GM12878 (cell line): ENCODE results near the gene PRORP. TPM values are rescaled to one million over a fixed set of nuclear protein-coding genes. Genes with fewer than 3 reads are reported as not detected.

Experiments used
- ATAC-seq: fragments of 200-7000 bp; cut with Tn5 transposase; 3 replicates; pipeline ENCODE4 v1.9.1; 2020; ENCODE audit warnings: mild to moderate bottlenecking, moderate library complexity
- BruUV-seq: library from RNA; stranded (reverse); fragments of 400-500 nt; replicated peaks from 2 replicates; lab custom pipeline; 2021; lab: Mats Ljungman, UMichigan
- CTCF ChIA-PET: fragments of 300-600 bp; sonication (Branson Sonifier 250); formaldehyde crosslinking; extraction: SDS; loops from one replicate; lab custom pipeline; 2021; ENCODE audit warnings: inconsistent platforms; lab: Yijun Ruan, JAX
- POLR2A ChIA-PET: fragments of 350-600 bp; formaldehyde crosslinking; extraction: SDS; loops from one replicate; lab custom pipeline; 2021; ENCODE audit warnings: inconsistent platforms; lab: Charles Lee
- RAD21 ChIA-PET: fragments of 300-600 bp; sonication (Branson Sonifier 250); formaldehyde crosslinking; loops from one replicate; lab custom pipeline; 2023; ENCODE audit warnings: antibody characterized with exemption; ENCODE audit not compliant: unreplicated experiment; lab: Charles Lee
- SMC1A ChIA-PET: fragments of 300-600 bp; sonication (Branson Sonifier 250); formaldehyde crosslinking; loops from one replicate; lab custom pipeline; 2023; ENCODE audit not compliant: unreplicated experiment, uncharacterized antibody; lab: Charles Lee
- DNase-seq: peaks from one replicate; pipeline ENCODE4 v3.0.0-alpha.2; 2011; ENCODE audit warnings: low read depth, low spot score
- FAIRE-seq: peaks from 3 replicates; lab custom pipeline; 2011; peaks lifted over from hg19 to GRCh38; lab: Jason Lieb, UNC
- H2AFZ ChIP-seq: 2 replicates; pipeline ENCODE4 v1.6.0; 2011; ENCODE audit warnings: low read depth, low read length, control low read depth; ENCODE audit not compliant: control insufficient read depth
- H3K27ac ChIP-seq: 2 replicates; pipeline ENCODE4 v1.5.1; 2011; ENCODE audit warnings: control low read depth; ENCODE audit not compliant: control insufficient read depth, insufficient read depth
- H3K27me3 ChIP-seq, 2 experiments: replicated peaks in 1 of 2; 2 replicates each; pipeline versions ENCODE4 v1.6.0 to v1.6.1; 2011; ENCODE audit warnings: low read length in 1 of 2; ENCODE audit not compliant: control insufficient read depth in 2 of 2, insufficient read depth in 2 of 2
- H3K36me3 ChIP-seq, 2 experiments: 2 replicates each; pipeline ENCODE4 v1.5.1; 2011; ENCODE audit warnings: low read length in 1 of 2; ENCODE audit not compliant: control insufficient read depth in 2 of 2, insufficient read depth in 2 of 2
- H3K4me1 ChIP-seq: 2 replicates; pipeline ENCODE4 v1.6.1; 2011; ENCODE audit warnings: mild to moderate bottlenecking, low read length, moderate library complexity, mixed read lengths; ENCODE audit not compliant: control insufficient read depth, insufficient read depth
- H3K4me2 ChIP-seq: 2 replicates; pipeline ENCODE4 v1.6.0; 2011; ENCODE audit warnings: control low read depth; ENCODE audit not compliant: control insufficient read depth, insufficient read depth
- H3K4me3 ChIP-seq: fragments of 200-600 bp; sonication (generic); 2 replicates; pipeline ENCODE4 v1.5.1; 2016
- H3K79me2 ChIP-seq: 2 replicates; pipeline ENCODE4 v1.6.0; 2011; ENCODE audit warnings: low read length; ENCODE audit not compliant: control insufficient read depth, insufficient read depth
- H3K9ac ChIP-seq: 2 replicates; pipeline ENCODE4 v1.8.0; 2011; ENCODE audit warnings: low read length, control low read depth, mixed read lengths; ENCODE audit not compliant: control insufficient read depth, insufficient read depth
- H3K9me3 ChIP-seq: replicated peaks from 3 replicates; pipeline ENCODE4 v1.5.1; 2011; ENCODE audit warnings: mild to moderate bottlenecking, low read length; ENCODE audit not compliant: control insufficient read depth, insufficient read depth
- H4K20me1 ChIP-seq: 2 replicates; pipeline ENCODE4 v1.6.0; 2011; ENCODE audit not compliant: control insufficient read depth, insufficient read depth
- CEBPB ChIP-seq, 2 experiments: fragments of 150-350 bp in 1 of 2; IDR thresholded peaks; 2 replicates each; pipeline ENCODE4 v1.6.1; 2012 to 2014; ENCODE audit warnings: low read depth in 2 of 2, low read length in 2 of 2, borderline replicate concordance in 1 of 2, inconsistent platforms in 1 of 2
- HDAC6 ChIP-seq: fragments of 200-600 bp; sonication (generic); IDR thresholded peaks from one replicate; pipeline ENCODE4 v1.8.0; 2017; ENCODE audit warnings: antibody characterized with exemption; ENCODE audit not compliant: unreplicated experiment
- IKZF2 ChIP-seq, 2 experiments: fragments of 450-650 bp; IDR thresholded peaks; 2 replicates each; pipeline ENCODE4 v1.6.1; 2017; ENCODE audit warnings: mild to moderate bottlenecking in 2 of 2, moderate library complexity in 2 of 2
- MTA3 ChIP-seq: IDR thresholded peaks from 2 replicates; pipeline ENCODE4 v1.6.1; 2012; ENCODE audit warnings: low read length, inconsistent platforms, borderline replicate concordance
- NR2F1 ChIP-seq: fragments of 450-650 bp; conservative IDR thresholded peaks from 2 replicates; pipeline ENCODE4 v1.6.1; 2017; ENCODE audit warnings: mild to moderate bottlenecking
- PAX8 ChIP-seq: fragments of 450-650 bp; IDR thresholded peaks from 2 replicates; pipeline ENCODE4 v1.6.1; 2017; ENCODE audit warnings: mild to moderate bottlenecking, moderate library complexity
- PML ChIP-seq: IDR thresholded peaks from 2 replicates; pipeline ENCODE4 v1.6.1; 2012; ENCODE audit warnings: low read length, inconsistent platforms
- POLR2AphosphoS2 ChIP-seq: IDR thresholded peaks from 2 replicates; pipeline ENCODE4 v1.6.1; 2011; ENCODE audit warnings: low read depth, mild to moderate bottlenecking, low read length, improper control_type of control experiment, moderate library complexity
- SREBF1 ChIP-seq: IDR thresholded peaks from 2 replicates; pipeline ENCODE4 v1.6.1; 2012; ENCODE audit warnings: mild to moderate bottlenecking, low read length
- ZSCAN29 ChIP-seq: fragments of 450-650 bp; IDR thresholded peaks from 2 replicates; pipeline ENCODE4 v1.6.1; 2017; ENCODE audit warnings: mild to moderate bottlenecking, moderate library complexity
- WGBS: methylation state at CpG from one replicate; pipeline ENCODE4 v1.1.6; 2016; ENCODE audit warnings: low lambda C conversion rate; ENCODE audit not compliant: insufficient replicate concordance, insufficient coverage; ENCODE audit errors: missing lambda C conversion rate; 5-methylcytosine and 5-hydroxymethylcytosine counted together
- in situ Hi-C: fragments of 300-500 bp; cut with MboI; formaldehyde crosslinking; loops from 9 replicates; pipeline ENCODE4 v1.14.3; 2018; ENCODE audit warnings: mixed read lengths
- intact Hi-C: fragments of 100-400 bp; cut with micrococcal nuclease; formaldehyde crosslinking; loops from one replicate; pipeline ENCODE4 v1.14.2; 2022; ENCODE audit not compliant: unreplicated experiment
- polyA plus RNA-seq, 11 experiments: library from polyadenylated mRNA; depleted of rRNA in 4 of 11; unstranded in 6 of 11; stranded (reverse) in 5 of 11; fragments of >200 nt; fragmentation: Nextera tagmentation in 4 of 11; fragmentation: Illumina TruSeq in 1 of 11; extraction: Ambion mirVana in 4 of 11; extraction: Trizol in 1 of 11; gene quantifications; 1 replicate in 1 of 11; 2 replicates in 10 of 11; pipeline versions ENCODE4 v1.2.1 to v1.2.3, GENCODE V29; 2011 to 2016; ENCODE audit warnings: inconsistent platforms in 2 of 11, missing spikeins in 2 of 11, low read depth in 1 of 11
- total RNA-seq, 4 experiments: library from RNA; depleted of rRNA in 3 of 4; stranded (reverse); fragments of >200 nt in 3 of 4; fragmentation: Illumina TruSeq in 1 of 4; extraction: Trizol in 1 of 4; gene quantifications; 2 replicates each; pipeline versions ENCODE4 v1.2.1 to v1.2.3, GENCODE V29; 2013 to 2021
- TF ChIP-seq, protein P1 (sequence below): fragments of 450-650 bp; formaldehyde crosslinking; IDR thresholded peaks from 2 replicates; pipeline ENCODE4 v1.4.0; 2020; ENCODE audit warnings: mild to moderate bottlenecking, moderate library complexity
- TF ChIP-seq, protein P2 (sequence below): IDR thresholded peaks from 2 replicates; pipeline ENCODE4 v1.6.1; 2011; ENCODE audit warnings: borderline replicate concordance, low read depth, mild to moderate bottlenecking, moderate library complexity, low read length; ENCODE audit not compliant: insufficient read depth, poor library complexity, severe bottlenecking

The PRORP gene
- total and polyA plus RNA-seq, 10 of the 15 experiments (the other 5 are each of a cell fraction or from before 2014, with no cell fraction given) = 38.8 to 61.3 (median 46.7) TPM

DNA sequence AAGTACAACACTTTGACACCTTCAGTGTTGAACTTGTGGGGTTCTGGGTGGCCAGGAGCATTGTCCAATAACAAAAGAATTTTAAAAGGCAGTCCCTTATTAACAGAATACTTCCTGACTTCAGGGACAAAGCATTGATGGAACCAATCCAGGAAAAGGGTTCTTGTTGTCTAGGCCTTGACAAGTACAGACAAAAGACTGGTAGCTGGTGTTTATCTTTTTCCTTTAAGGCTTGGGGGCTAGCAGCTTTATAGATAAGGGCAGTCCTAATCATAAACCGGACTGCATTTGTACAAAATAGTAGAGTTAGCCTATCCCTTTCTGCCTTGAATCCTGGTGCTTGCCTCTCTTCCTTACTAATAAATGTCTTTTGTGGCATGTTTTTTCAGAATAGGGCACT, 48.9 kb upstream of the PRORP start:
- intact Hi-C loops = no loop called here
- BruUV-seq = no TSS peak
- Histone ChIP-seq H3K36me3 (no peaks in the 10 kb centered on the region; a peak in 1 of 4 replicates), H3K4me2 (no peak overlapping the region), H3K9me3 (no peaks in the 10 kb centered on the region), H3K27me3 (no peaks in the 10 kb centered on the region), H3K4me3 (no peak overlapping the region), H2AFZ (no peak overlapping the region), H3K4me1 (no peaks in the 10 kb centered on the region), H3K9ac (no peak overlapping the region), H3K79me2 (no peaks in the 10 kb centered on the region), H4K20me1 (no peaks in the 10 kb centered on the region), H3K27ac (no peak overlapping the region)
- ChIA-PET POLR2A (interaction anchor here (0.6 kb wide), 1 partner anchor 16 kb away, joined by 5 read pairs; no protein-coding TSS in a partner anchor), CTCF (interaction anchor here (2.1 kb wide), 1 partner anchor 13 kb away, joined by 4 read pairs; no protein-coding TSS in a partner anchor), RAD21 (interaction anchor here (0.7 kb wide), 1 partner anchor 20 kb away, joined by 3 read pairs; no protein-coding TSS in a partner anchor), SMC1A (no interaction called here)
- 94% methylated on average over 1 of the region's 1 CpG for WGBS
- DNase-seq (no peak), FAIRE-seq (no peak), ATAC-seq (no peak)
- in situ Hi-C loops = no loop called here
- no peak for TF ChIP-seq PML
- no peak for TF ChIP-seq IKZF2 (IDR thresholded peaks at IDR 0.05)
- no peak for TF ChIP-seq PAX8
- no peak for TF ChIP-seq ZSCAN29
- no peak for TF ChIP-seq SREBF1
- TF ChIP-seq CEBPB (IDR thresholded peaks at IDR 0.05; ENCODE audit: borderline replicate concordance in 1 of 2, low read depth in 2 of 2, low read length in 2 of 2) = no peak
- TF ChIP-seq, protein P1, sequence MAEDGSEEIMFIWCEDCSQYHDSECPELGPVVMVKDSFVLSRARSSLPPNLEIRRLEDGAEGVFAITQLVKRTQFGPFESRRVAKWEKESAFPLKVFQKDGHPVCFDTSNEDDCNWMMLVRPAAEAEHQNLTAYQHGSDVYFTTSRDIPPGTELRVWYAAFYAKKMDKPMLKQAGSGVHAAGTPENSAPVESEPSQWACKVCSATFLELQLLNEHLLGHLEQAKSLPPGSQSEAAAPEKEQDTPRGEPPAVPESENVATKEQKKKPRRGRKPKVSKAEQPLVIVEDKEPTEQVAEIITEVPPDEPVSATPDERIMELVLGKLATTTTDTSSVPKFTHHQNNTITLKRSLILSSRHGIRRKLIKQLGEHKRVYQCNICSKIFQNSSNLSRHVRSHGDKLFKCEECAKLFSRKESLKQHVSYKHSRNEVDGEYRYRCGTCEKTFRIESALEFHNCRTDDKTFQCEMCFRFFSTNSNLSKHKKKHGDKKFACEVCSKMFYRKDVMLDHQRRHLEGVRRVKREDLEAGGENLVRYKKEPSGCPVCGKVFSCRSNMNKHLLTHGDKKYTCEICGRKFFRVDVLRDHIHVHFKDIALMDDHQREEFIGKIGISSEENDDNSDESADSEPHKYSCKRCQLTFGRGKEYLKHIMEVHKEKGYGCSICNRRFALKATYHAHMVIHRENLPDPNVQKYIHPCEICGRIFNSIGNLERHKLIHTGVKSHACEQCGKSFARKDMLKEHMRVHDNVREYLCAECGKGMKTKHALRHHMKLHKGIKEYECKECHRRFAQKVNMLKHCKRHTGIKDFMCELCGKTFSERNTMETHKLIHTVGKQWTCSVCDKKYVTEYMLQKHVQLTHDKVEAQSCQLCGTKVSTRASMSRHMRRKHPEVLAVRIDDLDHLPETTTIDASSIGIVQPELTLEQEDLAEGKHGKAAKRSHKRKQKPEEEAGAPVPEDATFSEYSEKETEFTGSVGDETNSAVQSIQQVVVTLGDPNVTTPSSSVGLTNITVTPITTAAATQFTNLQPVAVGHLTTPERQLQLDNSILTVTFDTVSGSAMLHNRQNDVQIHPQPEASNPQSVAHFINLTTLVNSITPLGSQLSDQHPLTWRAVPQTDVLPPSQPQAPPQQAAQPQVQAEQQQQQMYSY = no peak
- TF ChIP-seq HDAC6 = no peak
- no peak for TF ChIP-seq POLR2AphosphoS2
- TF ChIP-seq, protein P2, sequence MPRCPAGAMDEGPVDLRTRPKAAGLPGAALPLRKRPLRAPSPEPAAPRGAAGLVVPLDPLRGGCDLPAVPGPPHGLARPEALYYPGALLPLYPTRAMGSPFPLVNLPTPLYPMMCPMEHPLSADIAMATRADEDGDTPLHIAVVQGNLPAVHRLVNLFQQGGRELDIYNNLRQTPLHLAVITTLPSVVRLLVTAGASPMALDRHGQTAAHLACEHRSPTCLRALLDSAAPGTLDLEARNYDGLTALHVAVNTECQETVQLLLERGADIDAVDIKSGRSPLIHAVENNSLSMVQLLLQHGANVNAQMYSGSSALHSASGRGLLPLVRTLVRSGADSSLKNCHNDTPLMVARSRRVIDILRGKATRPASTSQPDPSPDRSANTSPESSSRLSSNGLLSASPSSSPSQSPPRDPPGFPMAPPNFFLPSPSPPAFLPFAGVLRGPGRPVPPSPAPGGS = no peak
- TF ChIP-seq NR2F1 = no peak
- TF ChIP-seq MTA3 = no peak
